Motor neuron (in vitro differentiated cells): ENCODE results near the gene CDC42. TPM values are rescaled to one million over a fixed set of nuclear protein-coding genes. Genes with fewer than 3 reads are reported as not detected.

Experiments
- ATAC-seq, 8 experiments: fragments of 200-7000 bp; cut with Tn5 transposase; replicated peaks in 6 of 8; 2 replicates each; pipeline ENCODE4 v1.8.0; 2021; ENCODE audit warnings: mild to moderate bottlenecking in 8 of 8, moderate library complexity in 8 of 8
- H3K27ac ChIP-seq, 2 donors: fragments of 250-450 bp; sonication (Bioruptor Pico); 2 replicates each; pipeline ENCODE4 v1.9.0; 2021; ENCODE audit warnings: antibody characterized with exemption in 2 of 2, mild to moderate bottlenecking in 2 of 2, moderate library complexity in 1 of 2
- H3K4me1 ChIP-seq, 2 donors: fragments of 250-450 bp; sonication (Bioruptor Pico); replicated peaks in 1 of 2; 2 replicates each; pipeline ENCODE4 v1.6.1; 2021; ENCODE audit warnings: antibody characterized with exemption in 2 of 2, mild to moderate bottlenecking in 2 of 2, moderate library complexity in 1 of 2
- H3K4me3 ChIP-seq, 5 donors: fragments of 250-450 bp; sonication (Bioruptor Pico); 2 replicates each; pipeline ENCODE4 v1.9.0; 2021; ENCODE audit warnings: antibody characterized with exemption in 5 of 5, mild to moderate bottlenecking in 5 of 5, moderate library complexity in 4 of 5
- WGBS, 10 experiments: fragments of 450-650 bp; shearing (Covaris generic); methylation state at CpG; one replicate each; pipeline ENCODE4 v1.0.0; 2022; 5-methylcytosine and 5-hydroxymethylcytosine counted together
- in situ Hi-C, 9 experiments: fragments of 400-800 bp; cut with MboI; loops; one replicate each; pipeline ENCODE4 v1.15.0; 2021; ENCODE audit warnings: low sequenced_read_pairs in 9 of 9, low pct_unique_long_range_greater_than_20kb in 2 of 9; ENCODE audit not compliant: unreplicated experiment in 9 of 9
- total RNA-seq, 8 experiments: library from RNA; unstranded; fragments of 300-600 nt; gene quantifications; 2 replicates each; pipeline versions ENCODE4 v1.2.3 to v1.2.4, GENCODE V29; 2022

CDC42 gene
- total RNA-seq, 8 experiments from 2014 or later: 174 to 502 (median 461) TPM

DNA sequence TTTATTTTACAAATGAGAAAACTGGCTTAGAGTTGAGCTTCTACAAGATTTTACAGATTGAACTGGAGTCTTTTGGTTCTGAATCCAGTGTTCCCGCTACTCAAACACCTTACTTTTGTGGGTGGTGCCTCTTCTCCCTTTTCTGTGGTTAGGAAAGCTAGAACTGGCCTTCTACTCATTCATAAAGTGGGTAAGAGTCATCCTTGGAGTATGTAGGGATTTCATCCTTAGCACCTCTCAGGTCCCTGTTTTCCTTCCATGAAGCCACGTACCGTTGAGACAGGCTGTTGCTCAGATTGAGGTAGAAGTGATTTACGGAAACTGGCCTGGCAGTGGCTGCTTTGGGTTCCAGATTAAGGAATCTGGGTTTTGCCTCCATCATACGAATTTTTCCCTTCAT is 54.6 kb downstream of the CDC42 start:
- Histone ChIP-seq H3K27ac (no peak overlapping the region), H3K4me1 (peaks cover 14 to 16% of the 10 kb centered on the region in 2 donors), H3K4me3 (no peak overlapping the region)
- no peak for ATAC-seq
- in situ Hi-C loops: loop anchor here in 1 of 9 experiments (25.0 kb wide), 1 partner anchor 530 kb away; the partner anchor contains the start of genes C1QA and C1QC
- WGBS, 10 experiments: 53 to 100% (median 88%) methylated on average over 1 to 5 of the region's 5 CpGs; no CpG with 5 or more reads in 1 of the 10 experiments

DNA sequence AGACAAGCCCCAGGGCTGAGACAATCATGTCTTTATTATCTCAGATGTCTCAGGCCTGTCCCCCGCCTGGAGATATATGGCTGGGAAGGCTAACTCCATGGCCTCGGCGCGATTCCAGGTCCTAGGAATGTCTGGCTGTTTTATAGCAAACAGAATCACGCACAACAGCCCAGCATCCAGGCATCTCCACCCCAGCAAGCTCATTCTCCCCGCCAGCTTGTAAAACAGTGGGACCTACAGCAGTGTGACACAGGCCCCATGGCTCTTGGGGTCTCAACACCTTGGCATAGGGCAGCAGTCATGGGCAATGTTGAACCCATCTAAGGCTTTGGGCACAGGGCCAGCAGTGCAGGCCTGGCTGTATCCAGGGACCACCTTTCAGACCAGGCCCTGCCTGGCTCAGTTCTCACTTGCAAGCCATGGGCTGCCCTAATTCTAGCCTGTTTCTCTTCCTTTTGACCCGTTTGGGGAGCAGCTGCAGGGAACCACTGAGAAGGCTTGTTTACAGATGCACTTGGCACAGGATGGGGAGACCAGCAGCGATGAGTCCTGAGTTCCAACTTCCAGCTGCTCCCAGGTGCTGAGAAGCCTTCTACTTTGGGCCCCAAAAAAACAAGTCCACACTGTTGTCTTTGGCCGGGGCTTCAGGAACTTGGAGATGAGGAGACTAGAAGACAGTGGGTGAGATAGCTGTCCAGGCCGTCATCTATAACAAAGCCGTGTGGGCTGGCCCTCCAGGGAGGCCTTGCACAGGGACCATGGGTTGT is 56.0 kb downstream of the CDC42 start:
- peak in 5 of 8 experiments; percentile 28 to 60 (median 37) for ATAC-seq
- 44 to 80% (median 60%) methylated on average over 1 to 10 of the region's 11 CpGs; no CpG with 5 or more reads in 2 of the 10 experiments for WGBS, 10 experiments
- Histone ChIP-seq H3K27ac (peak overlapping the region in 1 of 2 donors; percentile 0), H3K4me3 (no peak overlapping the region), H3K4me1 (peaks cover 14 to 19% of the 10 kb centered on the region in 2 donors)
- in situ Hi-C loops: loop anchor here in 1 of 9 experiments (25.0 kb wide), 1 partner anchor 529 kb away; the partner anchor contains the start of genes C1QA and C1QC

DNA sequence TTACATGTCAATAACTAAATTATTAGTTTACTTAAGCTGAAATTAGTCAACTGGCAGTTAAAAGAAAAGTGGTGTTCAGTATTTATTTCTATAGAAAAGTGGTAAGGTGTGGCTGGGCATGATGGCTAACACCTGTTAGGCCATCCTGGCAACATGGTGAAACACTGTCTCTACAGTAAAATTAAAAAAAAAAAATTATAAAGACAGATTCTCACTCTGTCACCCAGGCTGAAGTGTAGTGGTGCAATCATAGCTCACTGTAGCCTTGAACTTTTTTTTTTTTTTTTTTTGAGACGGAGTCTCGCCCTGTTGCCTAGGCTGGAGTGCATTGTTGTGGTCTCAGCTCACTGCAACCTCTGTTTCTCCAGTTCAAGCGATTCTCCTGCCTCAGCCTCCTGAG is 57.5 kb downstream of the CDC42 start:
- ATAC-seq: no peak
- in situ Hi-C loops: loop anchor here in 1 of 9 experiments (25.0 kb wide), 1 partner anchor 527 kb away; the partner anchor contains the start of genes C1QA and C1QC
- H3K27ac ChIP-seq: no peak overlapping the region
- no peak overlapping the region for H3K4me3 ChIP-seq
- 90 to 100% (median 100%) methylated on average over 1 to 3 of the region's 3 CpGs; no CpG with 5 or more reads in 4 of the 10 experiments for WGBS, 10 experiments
- peaks cover 23 to 32% of the 10 kb centered on the region in 2 donors for H3K4me1 ChIP-seq

DNA sequence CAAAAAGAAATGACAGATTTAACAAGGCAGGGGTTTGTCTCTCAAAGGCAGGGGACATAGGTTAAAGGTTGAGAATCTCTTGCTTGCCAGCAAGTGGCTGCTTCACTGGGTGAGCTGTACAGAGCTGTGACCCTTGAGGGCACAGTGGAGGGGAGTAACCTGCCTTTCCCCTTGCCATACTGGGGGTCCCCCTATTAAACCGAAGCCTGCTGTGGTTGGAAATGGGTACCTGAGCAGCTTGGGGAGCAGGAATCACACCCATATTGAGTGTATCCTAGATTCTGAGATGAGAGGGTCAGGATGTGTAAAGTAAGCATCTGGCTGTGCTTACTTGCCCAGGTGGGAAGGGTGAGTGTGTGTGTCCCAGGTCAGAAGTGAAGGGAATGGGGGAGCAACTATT is 58.6 kb downstream of the CDC42 start:
- peaks cover 31 to 41% of the 10 kb centered on the region in 2 donors for H3K4me1 ChIP-seq
- 83 to 100% (median 100%) methylated on average over 1 of the region's 1 CpG; no CpG with 5 or more reads in 7 of the 10 experiments for WGBS, 10 experiments
- no peak overlapping the region for H3K4me3 ChIP-seq
- no peak overlapping the region for H3K27ac ChIP-seq
- ATAC-seq: no peak
- in situ Hi-C loops: loop anchor here in 1 of 9 experiments (25.0 kb wide), 1 partner anchor 526 kb away; the partner anchor contains the start of genes C1QA and C1QC

DNA sequence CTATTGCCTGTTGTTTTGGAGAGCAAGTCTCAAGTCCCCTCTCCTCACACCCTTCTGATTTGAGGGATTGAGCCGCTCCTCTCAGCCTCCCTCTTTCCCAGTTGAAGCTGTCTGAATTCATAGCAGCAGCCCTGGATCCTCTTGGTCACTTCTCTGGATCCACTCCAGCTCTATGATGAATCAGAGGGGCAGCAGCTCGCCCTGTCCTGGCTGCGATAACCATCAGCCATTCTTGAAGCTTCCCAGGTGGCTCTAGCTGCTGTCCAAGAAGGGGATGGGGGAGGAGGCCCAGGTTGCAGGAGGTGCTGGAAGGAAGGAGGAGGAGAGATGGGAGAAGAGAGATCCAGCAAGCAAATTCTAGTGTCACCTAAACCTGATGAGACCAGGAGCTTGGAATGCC is 59.1 kb downstream of the CDC42 start:
- Histone ChIP-seq H3K27ac (no peak overlapping the region), H3K4me3 (no peak overlapping the region), H3K4me1 (peaks cover 31 to 41% of the 10 kb centered on the region in 2 donors)
- 50 to 100% (median 91%) methylated on average over 1 to 3 of the region's 3 CpGs; no CpG with 5 or more reads in 4 of the 10 experiments for WGBS, 10 experiments
- no peak for ATAC-seq
- in situ Hi-C loops: loop anchor here in 1 of 9 experiments (25.0 kb wide), 1 partner anchor 526 kb away; the partner anchor contains the start of genes C1QA and C1QC

DNA sequence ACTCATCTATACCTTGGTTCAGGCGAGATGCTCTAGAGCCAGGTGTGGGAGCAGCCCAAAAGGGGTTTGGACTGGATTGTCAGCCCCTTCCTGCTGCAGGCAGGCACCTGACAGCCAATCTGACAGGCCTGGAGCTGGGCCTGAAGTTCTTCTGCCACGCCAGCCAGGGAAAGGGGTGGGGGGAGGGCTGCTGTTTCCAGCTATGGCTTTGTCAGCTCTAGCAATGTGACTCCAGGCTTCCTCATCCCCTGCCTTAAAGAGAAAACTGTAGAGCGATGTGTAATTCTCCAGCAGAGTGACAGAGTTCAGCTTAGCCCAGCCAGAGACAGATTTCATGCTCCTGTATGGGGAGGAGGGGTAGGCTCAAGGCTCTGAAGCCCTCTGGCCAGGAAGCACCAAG is 60.0 kb downstream of the CDC42 start:
- in situ Hi-C loops: loop anchor here in 1 of 9 experiments (25.0 kb wide), 1 partner anchor 525 kb away; the partner anchor contains the start of genes C1QA and C1QC
- peak in 5 of 8 experiments; percentile 22 to 66 (median 60) for ATAC-seq
- 88 to 100% (median 97%) methylated on average over 1 to 3 of the region's 3 CpGs; no CpG with 5 or more reads in 4 of the 10 experiments for WGBS, 10 experiments
- Histone ChIP-seq H3K4me1 (peaks cover 31 to 44% of the 10 kb centered on the region in 2 donors), H3K4me3 (no peak overlapping the region), H3K27ac (peak overlapping the region in 1 of 2 donors; percentile 44)

DNA sequence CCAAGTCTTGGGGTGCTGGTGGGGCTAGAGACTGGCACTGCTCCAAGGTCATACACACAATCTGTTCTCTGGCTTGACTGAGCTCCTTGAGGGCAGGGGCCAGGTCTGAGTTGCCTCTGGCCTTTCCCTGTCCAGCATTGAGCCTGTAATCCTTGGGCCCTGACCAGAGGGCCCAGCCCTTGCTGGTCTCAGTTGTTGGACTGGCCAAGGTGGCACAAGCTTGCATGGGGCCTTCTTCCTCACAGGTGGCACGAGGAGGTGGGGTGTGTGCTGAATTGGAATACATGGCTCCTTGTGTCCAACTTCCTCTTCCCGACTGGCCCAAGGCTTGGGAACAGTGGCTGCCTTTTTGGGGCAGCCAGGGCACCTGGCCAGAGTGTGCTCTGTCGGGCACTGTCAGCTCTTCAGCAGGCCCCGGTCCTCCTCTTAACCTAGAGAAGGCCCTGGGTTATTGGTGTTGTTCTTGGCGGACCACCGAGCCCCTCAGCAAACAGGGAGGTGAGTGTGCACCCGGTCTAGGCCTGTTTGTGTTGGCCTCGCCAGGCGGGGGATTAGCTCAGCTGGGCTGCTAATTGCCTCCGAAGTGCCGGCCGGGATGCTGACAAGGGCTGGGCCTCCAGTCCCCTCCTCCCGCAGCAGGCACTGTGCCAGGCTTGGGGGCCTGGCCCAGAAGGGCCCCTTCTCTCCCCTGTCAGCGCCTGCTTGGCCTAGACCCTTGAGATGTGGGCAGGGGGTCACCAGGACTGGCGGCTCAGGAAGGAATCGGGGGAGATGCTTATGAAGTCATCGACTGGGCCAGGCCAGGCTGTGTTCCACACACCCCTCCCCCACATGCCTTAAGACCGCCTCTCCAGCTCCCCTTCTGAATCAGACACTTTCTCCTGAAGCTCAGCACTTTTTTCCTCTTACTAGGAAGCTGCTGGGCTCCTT is 61.8 kb downstream of the CDC42 start:
- in situ Hi-C loops: loop anchor here in 1 of 9 experiments (25.0 kb wide), 1 partner anchor 523 kb away; the partner anchor contains the start of genes C1QA and C1QC
- Histone ChIP-seq H3K4me1 (peaks cover 17 to 29% of the 10 kb centered on the region in 2 donors), H3K4me3 (no peak overlapping the region), H3K27ac (peak overlapping the region in 1 of 2 donors; percentile 34)
- ATAC-seq: peak in 5 of 8 experiments; percentile 45 to 75 (median 67)
- 0 to 90% (median 65%) methylated on average over 1 to 9 of the region's 18 CpGs; no CpG with 5 or more reads in 2 of the 10 experiments for WGBS, 10 experiments

DNA sequence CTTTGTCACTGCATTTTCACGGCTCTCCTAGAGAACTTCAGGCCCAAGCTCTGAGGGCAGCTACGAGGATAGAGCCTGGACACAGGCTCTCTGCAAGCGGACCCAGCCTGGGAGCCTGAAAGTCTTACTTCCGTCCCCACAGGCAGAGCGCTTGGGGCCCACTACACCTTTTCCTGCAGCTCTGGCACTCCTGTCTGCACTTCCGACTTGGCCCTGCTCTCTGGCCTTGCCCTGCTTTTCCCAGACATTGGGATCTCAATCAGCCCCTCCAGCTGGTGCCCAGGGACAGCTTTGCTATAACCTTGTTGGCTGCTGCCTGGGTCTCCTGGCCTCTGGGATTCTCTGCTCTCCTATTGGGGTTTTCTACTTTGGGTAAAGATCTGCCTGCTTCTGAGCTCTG is 62.8 kb downstream of the CDC42 start:
- Histone ChIP-seq H3K4me3 (no peak overlapping the region), H3K4me1 (peaks cover 17 to 29% of the 10 kb centered on the region in 2 donors), H3K27ac (no peak overlapping the region)
- no peak for ATAC-seq
- 43 to 100% (median 81%) methylated on average over 1 to 6 of the region's 6 CpGs; no CpG with 5 or more reads in 2 of the 10 experiments for WGBS, 10 experiments
- in situ Hi-C loops: loop anchor here in 1 of 9 experiments (25.0 kb wide), 1 partner anchor 522 kb away; the partner anchor contains the start of genes C1QA and C1QC

DNA sequence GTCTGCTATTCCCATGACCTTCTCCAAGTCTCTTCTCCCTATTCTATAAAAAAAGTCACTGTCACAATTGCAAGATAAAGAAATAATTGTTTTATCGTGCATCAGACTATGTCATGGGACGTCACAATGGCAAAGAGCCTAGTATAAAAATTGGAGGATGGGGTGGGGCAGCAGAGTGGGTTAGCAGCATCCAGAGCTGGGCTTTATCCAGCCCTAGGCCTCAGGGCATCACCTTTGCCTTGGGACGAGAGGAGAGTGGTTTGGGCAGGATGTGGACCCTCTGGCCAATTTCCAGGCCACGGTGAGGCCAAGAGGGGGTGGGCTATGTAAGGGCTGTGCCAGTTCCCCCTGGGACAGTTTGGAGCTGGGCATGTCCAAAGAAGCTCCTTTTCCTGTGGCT is 64.7 kb downstream of the CDC42 start:
- Histone ChIP-seq H3K27ac (no peak overlapping the region), H3K4me3 (no peak overlapping the region), H3K4me1 (peaks cover 30 to 43% of the 10 kb centered on the region in 2 donors)
- WGBS, 10 experiments: 22 to 100% (median 89%) methylated on average over 1 to 4 of the region's 4 CpGs; no CpG with 5 or more reads in 2 of the 10 experiments
- in situ Hi-C loops: loop anchor here in 1 of 9 experiments (25.0 kb wide), 1 partner anchor 520 kb away; the partner anchor contains the start of genes C1QA and C1QC
- ATAC-seq: no peak

DNA sequence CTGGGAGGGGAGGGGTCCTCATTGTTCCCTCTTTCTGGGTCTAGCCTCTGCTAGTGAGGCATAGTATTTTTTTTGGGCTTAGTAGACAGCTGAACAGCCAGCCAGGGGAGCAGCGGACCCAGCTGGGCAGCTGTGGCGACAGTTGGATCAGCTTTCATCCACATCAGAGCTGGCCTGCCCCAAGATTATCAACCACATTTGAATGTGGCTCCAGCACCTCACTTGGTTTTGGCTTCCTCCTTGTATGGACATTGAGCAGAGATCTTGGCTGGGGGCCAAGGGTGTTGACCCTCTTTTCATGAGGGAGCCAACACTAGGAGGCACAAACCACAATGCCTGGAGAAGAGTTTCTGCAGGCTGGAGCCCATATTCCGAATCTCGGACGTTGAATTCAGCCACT is 65.3 kb downstream of the CDC42 start:
- Histone ChIP-seq H3K27ac (no peak overlapping the region), H3K4me1 (peaks cover 36 to 47% of the 10 kb centered on the region in 2 donors), H3K4me3 (no peak overlapping the region)
- in situ Hi-C loops: loop anchor here in 1 of 9 experiments (25.0 kb wide), 1 partner anchor 519 kb away; the partner anchor contains the start of genes C1QA and C1QC
- 84 to 100% (median 100%) methylated on average over 1 to 4 of the region's 5 CpGs; no CpG with 5 or more reads in 4 of the 10 experiments for WGBS, 10 experiments
- ATAC-seq: peak in 3 of 8 experiments; percentile 32 to 46 (median 32)

DNA sequence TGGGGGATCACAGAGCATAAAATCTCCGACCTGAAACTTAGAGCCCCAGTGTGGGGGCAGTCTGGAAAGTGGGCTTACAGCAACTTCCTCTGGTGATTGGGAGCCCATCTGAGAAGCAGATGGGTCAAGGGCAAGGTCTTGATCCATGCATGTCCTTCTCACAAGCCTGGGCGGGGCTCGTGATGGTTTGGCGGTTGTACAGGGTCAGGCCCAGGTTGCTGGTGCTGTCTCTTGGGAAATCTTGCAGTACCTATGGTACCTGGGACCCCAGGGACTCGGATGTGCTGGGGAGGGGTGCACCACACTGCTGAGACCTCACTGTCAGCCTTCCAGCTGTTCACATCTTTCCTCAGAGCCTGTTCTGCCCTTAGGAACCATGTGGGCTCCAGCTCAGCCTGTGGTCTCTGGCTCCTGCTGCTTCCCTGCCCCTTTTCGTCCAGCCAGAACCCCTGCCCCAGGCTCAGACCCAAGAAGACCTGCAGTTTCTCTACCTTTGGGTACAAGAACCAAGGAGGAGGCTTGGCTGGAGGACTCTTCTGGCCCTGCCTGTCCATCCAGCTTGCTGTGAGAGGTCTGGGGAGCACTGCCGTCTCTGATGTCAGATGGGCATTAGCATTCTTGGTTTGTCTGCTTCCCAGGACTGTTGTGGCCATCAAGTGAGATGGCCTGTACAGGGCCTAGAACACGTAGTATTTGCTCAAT is 65.9 kb downstream of the CDC42 start:
- Histone ChIP-seq H3K4me3 (no peak overlapping the region), H3K27ac (no peak overlapping the region), H3K4me1 (peaks cover 37 to 47% of the 10 kb centered on the region in 2 donors)
- ATAC-seq: peak in 2 of 8 experiments; percentile 10 to 14
- 80 to 100% (median 90%) methylated on average over 1 to 5 of the region's 8 CpGs; no CpG with 5 or more reads in 5 of the 10 experiments for WGBS, 10 experiments
- in situ Hi-C loops: loop anchor here in 1 of 9 experiments (25.0 kb wide), 1 partner anchor 519 kb away; the partner anchor contains the start of genes C1QA and C1QC
